OCI-LY3 (cell line): ENCODE data around the gene ITSN2.

Experiments used
- CTCF ChIP-seq: fragments of 200-600, 300-600 bp; sonication (generic); IDR thresholded peaks from 2 replicates; pipeline ENCODE4 v1.5.1; 2014; ENCODE audit warnings: antibody characterized with exemption, low read length, low read depth
- EZH2phosphoT487 ChIP-seq: fragments of 200-600 bp; shearing (Covaris generic); IDR thresholded peaks from 2 replicates; pipeline ENCODE4 v1.6.1; 2018; ENCODE audit warnings: antibody characterized with exemption, mixed run types, low read depth

GRCh38 chr2:24181849-24182248 is 178.5 kb downstream of the ITSN2 start:
- TF ChIP-seq CTCF (no peak), EZH2phosphoT487 (no peak)
